GM12801 (cell line): ENCODE results near the gene SPAG6.

Experiments used
- TF ChIP-seq, protein P1 (sequence below): IDR thresholded peaks from one replicate; pipeline ENCODE4 v1.5.1; 2011; ENCODE audit warnings: control low read depth; ENCODE audit not compliant: insufficient read length; ENCODE audit errors: extremely low read depth

Gene SPAG6

GRCh38 chr10:22444219-22444788 lies 99.0 kb downstream of the SPAG6 start:
- TF ChIP-seq, protein P1, sequence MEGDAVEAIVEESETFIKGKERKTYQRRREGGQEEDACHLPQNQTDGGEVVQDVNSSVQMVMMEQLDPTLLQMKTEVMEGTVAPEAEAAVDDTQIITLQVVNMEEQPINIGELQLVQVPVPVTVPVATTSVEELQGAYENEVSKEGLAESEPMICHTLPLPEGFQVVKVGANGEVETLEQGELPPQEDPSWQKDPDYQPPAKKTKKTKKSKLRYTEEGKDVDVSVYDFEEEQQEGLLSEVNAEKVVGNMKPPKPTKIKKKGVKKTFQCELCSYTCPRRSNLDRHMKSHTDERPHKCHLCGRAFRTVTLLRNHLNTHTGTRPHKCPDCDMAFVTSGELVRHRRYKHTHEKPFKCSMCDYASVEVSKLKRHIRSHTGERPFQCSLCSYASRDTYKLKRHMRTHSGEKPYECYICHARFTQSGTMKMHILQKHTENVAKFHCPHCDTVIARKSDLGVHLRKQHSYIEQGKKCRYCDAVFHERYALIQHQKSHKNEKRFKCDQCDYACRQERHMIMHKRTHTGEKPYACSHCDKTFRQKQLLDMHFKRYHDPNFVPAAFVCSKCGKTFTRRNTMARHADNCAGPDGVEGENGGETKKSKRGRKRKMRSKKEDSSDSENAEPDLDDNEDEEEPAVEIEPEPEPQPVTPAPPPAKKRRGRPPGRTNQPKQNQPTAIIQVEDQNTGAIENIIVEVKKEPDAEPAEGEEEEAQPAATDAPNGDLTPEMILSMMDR, result no peak

DNA sequence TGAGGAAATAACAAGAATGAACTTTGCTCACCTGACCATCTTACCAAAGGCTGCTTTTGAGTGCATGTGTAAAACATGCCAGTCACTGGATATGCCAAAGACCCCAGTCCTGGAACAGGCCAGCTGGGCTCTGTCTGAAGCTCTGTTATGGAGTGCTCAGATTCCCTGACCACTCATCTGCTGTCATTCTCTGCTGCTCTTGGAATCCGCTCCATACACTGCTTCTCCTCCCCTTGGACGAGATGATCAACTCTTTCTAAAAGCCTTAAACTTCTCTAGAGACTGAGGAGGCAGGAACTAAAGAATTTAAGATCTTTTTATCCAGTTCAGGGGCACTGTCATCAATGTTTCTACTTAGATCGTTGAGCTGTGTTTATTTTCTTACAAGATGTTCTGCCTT lies 100.2 kb downstream of the SPAG6 start:
- TF ChIP-seq, protein P1, result no peak

GRCh38 chr10:22447068-22447467 lies 101.8 kb downstream of the SPAG6 start:
- TF ChIP-seq, protein P1, result no peak

DNA sequence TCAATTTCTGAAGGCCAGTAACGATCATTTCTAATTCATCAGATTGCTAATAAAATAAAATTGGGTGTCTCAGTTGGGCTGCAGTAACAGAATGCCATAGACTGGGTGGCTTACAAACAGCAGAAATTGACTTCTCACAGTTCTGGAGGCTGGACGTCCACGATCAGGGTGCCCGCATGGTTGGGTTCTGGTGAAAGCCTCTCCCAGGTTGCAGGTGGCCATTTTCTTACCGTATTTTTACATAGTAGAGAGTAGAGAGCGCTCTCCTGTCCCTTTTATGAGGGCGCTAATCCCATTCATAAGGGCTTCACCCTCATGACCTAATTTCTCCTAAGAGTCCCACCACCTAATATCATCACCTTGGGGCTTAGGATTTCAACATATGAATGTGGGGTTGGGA lies 106.0 kb downstream of the SPAG6 start:
- TF ChIP-seq, protein P1, result no peak

GRCh38 chr10:22453320-22453719 lies 108.0 kb downstream of the SPAG6 start:
- TF ChIP-seq, protein P1, result no peak

DNA sequence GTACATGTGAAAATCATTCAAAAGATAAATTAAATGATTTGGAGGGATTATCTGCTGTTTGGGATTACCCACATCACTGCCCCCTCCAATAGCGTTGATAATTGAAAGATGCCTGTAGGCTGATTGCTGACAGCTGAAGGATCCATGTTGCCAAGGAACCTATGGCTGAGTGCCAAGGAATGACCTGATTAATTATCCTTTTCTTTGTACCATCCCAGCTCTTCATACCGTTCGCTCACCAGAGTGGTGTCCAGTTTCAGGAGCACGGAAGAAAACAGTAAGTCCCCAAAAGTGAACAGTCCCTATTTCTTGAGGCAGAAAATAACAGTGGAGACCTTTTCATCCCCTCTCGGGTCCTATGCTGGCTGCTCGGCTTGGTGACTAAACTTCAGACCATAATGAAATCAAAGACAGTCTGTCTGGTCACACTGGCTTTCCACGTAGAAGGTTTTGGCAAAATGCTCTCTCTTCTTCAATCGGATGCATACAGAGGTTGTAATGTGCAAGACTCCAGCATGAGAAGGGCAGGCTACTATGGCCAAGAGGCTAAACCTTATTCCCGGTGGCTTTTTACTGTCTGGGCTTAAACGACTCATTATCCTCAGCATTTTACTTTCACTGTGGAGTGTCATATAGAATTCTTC lies 108.8 kb downstream of the SPAG6 start:
- TF ChIP-seq, protein P1, result no peak

DNA sequence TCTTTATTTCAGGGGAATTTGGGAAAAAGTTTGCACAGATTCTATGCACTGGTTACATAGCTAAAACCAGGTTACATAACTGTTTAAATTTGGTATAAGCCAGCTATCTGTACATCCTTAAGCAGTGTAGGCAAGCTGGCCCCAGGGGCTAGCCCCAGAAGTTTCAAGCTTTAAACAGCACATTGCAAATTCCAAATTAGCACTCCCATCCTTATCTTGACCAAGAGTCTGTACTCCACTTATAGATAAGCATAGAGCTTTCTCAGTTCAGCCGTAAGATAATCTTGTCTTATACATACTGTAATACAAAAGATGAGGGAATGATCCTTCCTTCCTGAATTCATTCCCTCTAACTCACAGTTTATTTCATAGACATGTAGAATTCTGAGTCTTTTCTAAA lies 109.3 kb downstream of the SPAG6 start:
- TF ChIP-seq, protein P1, result no peak
